Trophoblast cell (in vitro differentiated cells and primary cell): ENCODE data around the gene DOCK11.

Experiments used
- DNase-seq, 2 donors: peaks; one replicate each; pipeline ENCODE4 v3.0.0-alpha.2; 2016
- H2AFZ ChIP-seq: 2 replicates; pipeline ENCODE4 v1.6.1; 2013; ENCODE audit warnings: low read length, moderate library complexity, mild to moderate bottlenecking; ENCODE audit not compliant: insufficient read depth, poor library complexity
- H2AK5ac ChIP-seq: 2 replicates; pipeline ENCODE4 v1.6.1; 2013; ENCODE audit warnings: mild to moderate bottlenecking, low read length
- H2BK120ac ChIP-seq: 2 replicates; pipeline ENCODE4 v1.6.1; 2013; ENCODE audit warnings: low read length, mild to moderate bottlenecking, moderate library complexity; ENCODE audit not compliant: insufficient read depth, poor library complexity
- H2BK12ac ChIP-seq: 2 replicates; pipeline ENCODE4 v1.6.1; 2013; ENCODE audit warnings: mild to moderate bottlenecking, low read length, moderate library complexity
- H2BK5ac ChIP-seq: 2 replicates; pipeline ENCODE4 v1.6.1; 2013; ENCODE audit warnings: low read length, low read depth, moderate library complexity, mild to moderate bottlenecking; ENCODE audit not compliant: poor library complexity
- H3K14ac ChIP-seq: 2 replicates; pipeline ENCODE4 v1.6.1; 2013; ENCODE audit warnings: mild to moderate bottlenecking, low read length
- H3K18ac ChIP-seq: 2 replicates; pipeline ENCODE4 v1.6.1; 2013; ENCODE audit warnings: mild to moderate bottlenecking, low read length
- H3K23ac ChIP-seq: 2 replicates; pipeline ENCODE4 v1.6.1; 2013; ENCODE audit warnings: low read length
- H3K27ac ChIP-seq: 2 replicates; pipeline ENCODE4 v1.5.1; 2013; ENCODE audit warnings: low read depth, mild to moderate bottlenecking, inconsistent platforms, low read length, moderate library complexity
- H3K27me3 ChIP-seq: 2 replicates; pipeline ENCODE4 v1.6.1; 2013; ENCODE audit warnings: inconsistent platforms, mild to moderate bottlenecking, low read length, moderate library complexity; ENCODE audit not compliant: insufficient read depth
- H3K36me3 ChIP-seq, 2 experiments: 1 replicate in 1 of 2; 2 replicates in 1 of 2; pipeline ENCODE4 v1.6.1; 2013; ENCODE audit warnings: low read length in 2 of 2, mild to moderate bottlenecking in 2 of 2, moderate library complexity in 1 of 2; ENCODE audit not compliant: insufficient read depth in 2 of 2, control insufficient read depth in 1 of 2
- H3K4ac ChIP-seq: 2 replicates; pipeline ENCODE4 v1.6.1; 2013; ENCODE audit warnings: low read depth, mild to moderate bottlenecking, low read length, moderate library complexity
- H3K4me1 ChIP-seq, 2 experiments: 1 replicate in 1 of 2; 2 replicates in 1 of 2; pipeline ENCODE4 v1.6.1; 2013; ENCODE audit warnings: low read length in 2 of 2, mild to moderate bottlenecking in 2 of 2, moderate library complexity in 1 of 2; ENCODE audit not compliant: insufficient read depth in 2 of 2, control insufficient read depth in 1 of 2
- H3K4me2 ChIP-seq: 2 replicates; pipeline ENCODE4 v1.6.1; 2013; ENCODE audit warnings: inconsistent platforms, mild to moderate bottlenecking, low read length, moderate library complexity
- H3K4me3 ChIP-seq: 2 replicates; pipeline ENCODE4 v1.5.1; 2013; ENCODE audit warnings: mild to moderate bottlenecking, low read depth, low read length, inconsistent platforms
- H3K79me1 ChIP-seq: one replicate; pipeline ENCODE4 v1.6.1; 2013; ENCODE audit warnings: low read length
- H3K79me2 ChIP-seq: 2 replicates; pipeline ENCODE4 v1.6.1; 2013; ENCODE audit warnings: low read length, mild to moderate bottlenecking; ENCODE audit not compliant: control insufficient read depth, insufficient read depth, poor library complexity
- H3K9ac ChIP-seq: 2 replicates; pipeline ENCODE4 v1.6.1; 2013; ENCODE audit warnings: mild to moderate bottlenecking, low read length
- H3K9me3 ChIP-seq: 2 replicates; pipeline ENCODE4 v1.6.1; 2013; ENCODE audit warnings: low read depth, mild to moderate bottlenecking, control low read depth, inconsistent platforms, low read length; ENCODE audit not compliant: insufficient read depth
- H4K12ac ChIP-seq: 2 replicates; pipeline ENCODE4 v1.6.1; 2013; ENCODE audit warnings: low read depth, mild to moderate bottlenecking, low read length, moderate library complexity
- H4K8ac ChIP-seq: 2 replicates; pipeline ENCODE4 v1.6.1; 2013; ENCODE audit warnings: low read depth, mild to moderate bottlenecking, low read length, moderate library complexity
- H4K91ac ChIP-seq: one replicate; pipeline ENCODE4 v1.6.1; 2013; ENCODE audit warnings: low read depth, mild to moderate bottlenecking, low read length, moderate library complexity
- WGBS: extraction: QIAGEN DNeasy Blood & Tissue Kit; methylation state at CpG from one replicate; pipeline ENCODE4 v1.1.7; 2013; ENCODE audit warnings: missing lambda C conversion rate; ENCODE audit not compliant: insufficient read length, insufficient coverage; ENCODE audit errors: extremely low coverage; 5-methylcytosine and 5-hydroxymethylcytosine counted together

The DOCK11 gene

GRCh38 chrX:118594697-118595420 is 99.2 kb downstream of the DOCK11 start:
- H4K8ac ChIP-seq = no peak overlapping the region
- no peak overlapping the region for H2AK5ac ChIP-seq
- H3K4ac ChIP-seq = no peak overlapping the region
- no peaks in the 10 kb centered on the region for H3K9me3 ChIP-seq
- no peak overlapping the region for H2AFZ ChIP-seq
- H3K4me1 ChIP-seq = no peaks in the 10 kb centered on the region
- no peak overlapping the region for H2BK120ac ChIP-seq
- WGBS = no CpG with 5 or more reads among the region's 4 CpGs
- no peaks in the 10 kb centered on the region for H3K27me3 ChIP-seq
- H3K14ac ChIP-seq = no peak overlapping the region
- no peak for DNase-seq
- no peak overlapping the region for H3K27ac ChIP-seq
- no peak overlapping the region for H4K91ac ChIP-seq
- no peak overlapping the region for H2BK5ac ChIP-seq
- no peak overlapping the region for H3K4me2 ChIP-seq
- H2BK12ac ChIP-seq = no peak overlapping the region
- no peak overlapping the region for H3K9ac ChIP-seq
- no peak overlapping the region for H3K18ac ChIP-seq
- no peak overlapping the region for H3K23ac ChIP-seq
- no peaks in the 10 kb centered on the region for H3K79me2 ChIP-seq
- no peaks in the 10 kb centered on the region for H3K79me1 ChIP-seq
- no peak overlapping the region for H3K4me3 ChIP-seq
- H3K36me3 ChIP-seq = no peaks in the 10 kb centered on the region
- no peak overlapping the region for H4K12ac ChIP-seq

GRCh38 chrX:118595501-118596042 is 100.0 kb downstream of the DOCK11 start:
- Histone ChIP-seq H4K91ac (no peak overlapping the region), H3K27ac (no peak overlapping the region), H2BK120ac (no peak overlapping the region), H3K4me3 (no peak overlapping the region), H3K4me1 (no peaks in the 10 kb centered on the region), H2BK12ac (no peak overlapping the region), H2AFZ (no peak overlapping the region), H3K14ac (no peak overlapping the region), H3K4me2 (no peak overlapping the region), H3K27me3 (no peaks in the 10 kb centered on the region), H3K79me1 (no peaks in the 10 kb centered on the region), H3K9ac (no peak overlapping the region), H3K9me3 (no peaks in the 10 kb centered on the region), H3K4ac (no peak overlapping the region), H3K23ac (no peak overlapping the region), H2AK5ac (no peak overlapping the region), H4K12ac (no peak overlapping the region), H4K8ac (no peak overlapping the region), H3K18ac (no peak overlapping the region), H2BK5ac (no peak overlapping the region), H3K36me3 (no peaks in the 10 kb centered on the region), H3K79me2 (no peaks in the 10 kb centered on the region)
- no CpG with 5 or more reads among the region's 7 CpGs for WGBS
- DNase-seq = no peak

DNA sequence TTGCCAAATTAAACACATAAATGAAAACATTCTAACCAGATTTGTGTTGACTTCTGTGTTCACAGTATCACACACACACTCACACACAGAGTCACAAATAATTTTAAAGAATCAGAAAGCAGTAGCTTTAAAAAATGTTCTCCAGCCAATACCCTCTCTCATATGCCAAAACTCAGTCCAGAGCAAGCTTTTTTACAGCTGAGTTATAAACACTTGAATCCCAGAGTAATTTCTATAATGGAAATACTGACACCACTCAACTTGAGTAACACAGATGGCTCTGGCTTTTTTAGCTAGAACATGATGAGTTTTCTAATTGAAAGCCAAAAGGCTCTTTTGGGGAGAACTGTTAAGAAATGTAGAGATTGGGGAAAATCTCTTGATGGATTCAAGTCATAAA is 100.8 kb downstream of the DOCK11 start:
- Histone ChIP-seq H4K8ac (no peak overlapping the region), H3K79me1 (no peaks in the 10 kb centered on the region), H3K23ac (no peak overlapping the region), H3K18ac (no peak overlapping the region), H2BK12ac (no peak overlapping the region), H3K9me3 (no peaks in the 10 kb centered on the region), H4K12ac (no peak overlapping the region), H3K14ac (no peak overlapping the region), H2BK5ac (no peak overlapping the region), H3K4me3 (no peak overlapping the region), H3K9ac (no peak overlapping the region), H4K91ac (no peak overlapping the region), H2BK120ac (no peak overlapping the region), H3K27me3 (no peaks in the 10 kb centered on the region), H3K4me2 (no peak overlapping the region), H3K79me2 (no peaks in the 10 kb centered on the region), H2AFZ (no peak overlapping the region), H3K27ac (no peak overlapping the region), H2AK5ac (no peak overlapping the region), H3K4me1 (no peaks in the 10 kb centered on the region), H3K36me3 (no peaks in the 10 kb centered on the region), H3K4ac (no peak overlapping the region)
- DNase-seq = no peak

DNA sequence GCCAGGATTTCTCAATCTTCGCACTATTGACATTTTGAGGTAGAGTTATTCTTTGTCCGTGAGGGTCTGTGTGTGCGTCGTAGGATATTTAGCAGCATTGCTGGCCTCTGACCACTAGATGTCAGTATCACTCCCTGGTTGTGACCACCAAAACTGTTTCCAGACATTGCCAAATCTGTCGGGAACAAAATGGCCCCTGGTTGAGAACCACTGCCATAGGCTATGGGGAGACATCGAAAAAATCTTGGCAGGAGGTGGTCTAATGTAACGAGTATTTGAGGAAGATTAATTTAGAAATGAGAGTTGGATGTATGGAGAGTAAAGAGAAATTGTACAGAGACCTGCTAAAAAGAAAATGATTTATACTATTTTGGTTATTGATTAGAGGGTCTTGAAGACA is 108.4 kb downstream of the DOCK11 start:
- no peak overlapping the region for H2BK12ac ChIP-seq
- no peak overlapping the region for H4K12ac ChIP-seq
- peak; percentile 11 to 78 for DNase-seq
- H2BK5ac ChIP-seq = no peak overlapping the region
- WGBS = 100% methylated on average over 1 of the region's 7 CpGs
- H3K4me3 ChIP-seq = no peak overlapping the region
- H3K27me3 ChIP-seq = no peaks in the 10 kb centered on the region
- H3K79me1 ChIP-seq = no peaks in the 10 kb centered on the region
- no peak overlapping the region for H2BK120ac ChIP-seq
- no peaks in the 10 kb centered on the region for H3K79me2 ChIP-seq
- H3K27ac ChIP-seq = no peak overlapping the region
- H3K4me2 ChIP-seq = no peak overlapping the region
- no peak overlapping the region for H4K91ac ChIP-seq
- no peak overlapping the region for H3K9ac ChIP-seq
- H3K9me3 ChIP-seq = no peaks in the 10 kb centered on the region
- H3K4ac ChIP-seq = no peak overlapping the region
- H3K4me1 ChIP-seq = no peaks in the 10 kb centered on the region
- no peak overlapping the region for H3K14ac ChIP-seq
- H4K8ac ChIP-seq = no peak overlapping the region
- no peaks in the 10 kb centered on the region for H3K36me3 ChIP-seq
- no peak overlapping the region for H2AK5ac ChIP-seq
- H3K18ac ChIP-seq = no peak overlapping the region
- H2AFZ ChIP-seq = no peak overlapping the region
- H3K23ac ChIP-seq = no peak overlapping the region
